Left renal pelvis (tissue), 4 donors: ENCODE measurements around the gene ATP2C2. TPM values are rescaled to one million over a fixed set of nuclear protein-coding genes. Genes with fewer than 3 reads are reported as not detected.
"Not testable (repeated sequence)": the region's sequence is repeated elsewhere in the genome, so short reads cannot be mapped to it uniquely, and the experiment has no call there.

Experiments used
- DNase-seq, 4 donors: peaks; one replicate each; pipeline ENCODE4 v3.0.0-alpha.2; 2013; ENCODE audit warnings: low read depth in 4 of 4, low spot score in 3 of 4
- polyA plus RNA-seq, 4 donors: library from polyadenylated mRNA; unstranded; fragments of 120-200 nt; gene quantifications; one replicate each; pipeline ENCODE4 v1.2.1, GENCODE V29; 2013; ENCODE audit not compliant: insufficient read length in 4 of 4

The ATP2C2 gene
- polyA plus RNA-seq, 4 donors = 0.27 to 2.1 (median 1.0) TPM

DNA sequence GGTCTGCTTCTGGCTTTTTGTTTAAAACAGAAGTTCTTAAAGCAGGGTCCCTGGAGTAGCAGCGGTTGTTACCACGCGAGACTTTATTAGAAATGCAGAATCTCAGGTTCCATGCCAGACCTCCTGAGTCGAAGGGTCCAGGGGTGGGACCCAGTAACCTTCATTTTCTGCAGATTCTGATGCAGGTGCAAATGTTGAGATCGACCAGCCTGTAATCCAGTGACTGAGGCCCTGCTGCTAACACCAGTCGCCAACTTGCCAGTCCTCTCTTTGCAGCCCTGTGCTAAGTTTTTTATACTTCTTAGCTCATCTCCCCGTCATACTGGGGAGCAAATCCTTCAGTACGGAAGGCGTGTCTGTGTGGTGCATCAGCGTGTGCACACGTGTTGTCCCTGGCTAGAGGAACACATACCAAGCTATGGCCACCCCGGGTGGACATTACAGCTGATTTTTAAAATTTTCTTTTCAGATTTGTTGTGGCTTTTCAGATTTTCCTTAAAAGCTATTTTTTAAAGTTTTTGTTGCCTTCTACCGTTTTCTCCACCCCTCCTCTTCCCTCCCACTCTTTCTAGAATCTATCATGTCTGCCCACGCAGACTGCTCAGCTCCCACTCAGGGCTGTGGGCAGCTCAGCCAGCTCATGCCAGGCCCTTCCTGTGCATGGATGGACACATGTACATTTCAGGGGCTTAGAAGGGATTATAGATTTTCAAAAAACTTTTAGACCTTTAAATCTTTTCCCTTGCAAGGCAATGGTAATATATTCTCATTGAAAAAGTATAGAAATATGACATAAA, 78.5 kb downstream of the ATP2C2 start:
- DNase-seq = no peak

GRCh38 chr16:84448444-84448843, 80.1 kb downstream of the ATP2C2 start:
- DNase-seq = no peak

- no peak for DNase-seq
These were observed 81.1 kb downstream of the ATP2C2 start for GRCh38 chr16:84449156-84450140.

DNA sequence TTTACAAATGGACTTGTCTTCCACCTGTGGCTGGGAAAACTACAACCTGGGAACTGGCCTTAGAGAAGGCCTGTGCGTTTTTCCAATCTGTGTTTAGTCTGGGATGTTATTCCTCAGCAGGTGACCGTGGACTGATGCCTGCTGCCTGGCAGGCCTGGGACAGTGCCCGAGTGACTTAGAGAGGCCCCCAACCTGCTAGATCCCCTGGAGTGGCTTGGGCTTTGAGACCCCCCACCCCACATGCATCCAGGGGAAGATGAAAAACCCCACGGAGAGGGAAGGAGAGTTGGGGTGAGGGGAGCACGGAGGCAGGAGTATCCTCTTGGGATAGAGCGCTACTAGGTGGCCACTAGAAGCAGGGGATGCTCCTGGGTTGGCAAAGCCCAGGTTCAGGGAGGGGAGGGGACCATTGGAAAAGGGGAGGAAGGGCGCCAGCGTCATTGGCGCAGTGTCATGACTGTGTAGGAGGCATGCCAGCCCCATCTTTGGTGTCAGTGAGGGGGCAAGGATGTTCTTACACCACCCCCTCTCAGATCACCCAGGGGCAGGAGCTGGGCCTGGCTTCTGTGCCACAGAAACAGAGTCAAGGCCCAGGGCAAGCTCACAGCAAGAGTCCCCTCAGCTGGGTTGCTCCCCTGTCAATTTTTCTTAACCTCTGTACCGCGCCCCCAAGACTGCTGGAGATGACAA, 82.0 kb downstream of the ATP2C2 start:
- no peak for DNase-seq

GRCh38 chr16:84451010-84451676, 82.8 kb downstream of the ATP2C2 start:
- not testable (repeated sequence) for DNase-seq

GRCh38 chr16:84451781-84452180, 83.4 kb downstream of the ATP2C2 start:
- DNase-seq = no peak

DNA sequence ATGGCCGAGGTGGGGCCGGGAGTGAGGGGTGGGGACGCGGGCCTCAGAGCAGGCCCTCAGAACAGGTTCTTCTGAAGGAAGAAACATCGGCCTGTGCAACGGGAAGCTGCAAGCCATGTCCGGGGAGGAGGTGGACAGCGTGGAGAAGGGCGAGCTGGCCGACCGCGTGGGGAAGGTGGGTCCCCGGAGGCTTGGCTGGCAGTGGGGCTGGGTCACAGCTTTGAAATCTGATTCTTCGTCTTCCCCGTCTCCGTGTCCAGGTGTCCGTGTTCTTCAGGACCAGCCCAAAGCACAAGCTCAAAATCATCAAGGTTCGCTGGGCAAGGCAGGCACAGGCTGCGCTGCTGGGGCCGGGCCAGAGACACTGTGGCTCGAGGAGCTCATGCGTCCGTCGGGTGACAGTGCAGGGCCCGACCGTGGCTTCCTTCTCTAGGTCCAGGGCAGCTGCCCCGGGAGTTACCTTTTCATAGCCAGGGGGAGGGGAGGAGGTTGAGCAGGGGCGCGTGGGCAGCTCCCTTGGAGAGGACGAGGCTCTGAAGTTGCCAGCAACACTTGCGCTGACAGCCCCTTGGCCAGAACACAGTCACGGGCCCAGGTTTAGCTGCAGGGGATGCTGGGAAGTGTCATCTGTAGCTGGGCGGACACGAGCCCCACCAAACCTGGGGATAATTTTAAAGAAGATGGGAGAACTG, 84.9 kb downstream of the ATP2C2 start:
- DNase-seq = no peak

DNA sequence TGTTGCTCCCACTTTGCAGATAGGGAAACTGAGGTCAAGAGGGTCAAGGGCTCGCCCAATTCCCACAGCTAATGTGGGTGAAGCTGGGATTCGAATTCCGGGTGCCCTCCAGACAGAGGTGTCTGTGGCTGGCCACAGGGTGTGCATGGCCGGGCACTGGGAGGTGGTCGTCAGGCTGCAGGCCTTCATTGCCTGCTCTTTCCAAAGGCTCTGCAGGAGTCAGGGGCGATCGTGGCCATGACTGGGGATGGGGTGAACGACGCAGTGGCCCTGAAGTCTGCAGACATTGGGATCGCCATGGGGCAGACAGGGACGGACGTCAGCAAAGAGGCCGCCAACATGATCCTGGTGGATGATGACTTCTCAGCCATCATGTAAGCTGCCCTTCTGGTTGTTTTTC, 86.3 kb downstream of the ATP2C2 start:
- no peak for DNase-seq

GRCh38 chr16:84455031-84455430, 86.7 kb downstream of the ATP2C2 start:
- no peak for DNase-seq

DNA sequence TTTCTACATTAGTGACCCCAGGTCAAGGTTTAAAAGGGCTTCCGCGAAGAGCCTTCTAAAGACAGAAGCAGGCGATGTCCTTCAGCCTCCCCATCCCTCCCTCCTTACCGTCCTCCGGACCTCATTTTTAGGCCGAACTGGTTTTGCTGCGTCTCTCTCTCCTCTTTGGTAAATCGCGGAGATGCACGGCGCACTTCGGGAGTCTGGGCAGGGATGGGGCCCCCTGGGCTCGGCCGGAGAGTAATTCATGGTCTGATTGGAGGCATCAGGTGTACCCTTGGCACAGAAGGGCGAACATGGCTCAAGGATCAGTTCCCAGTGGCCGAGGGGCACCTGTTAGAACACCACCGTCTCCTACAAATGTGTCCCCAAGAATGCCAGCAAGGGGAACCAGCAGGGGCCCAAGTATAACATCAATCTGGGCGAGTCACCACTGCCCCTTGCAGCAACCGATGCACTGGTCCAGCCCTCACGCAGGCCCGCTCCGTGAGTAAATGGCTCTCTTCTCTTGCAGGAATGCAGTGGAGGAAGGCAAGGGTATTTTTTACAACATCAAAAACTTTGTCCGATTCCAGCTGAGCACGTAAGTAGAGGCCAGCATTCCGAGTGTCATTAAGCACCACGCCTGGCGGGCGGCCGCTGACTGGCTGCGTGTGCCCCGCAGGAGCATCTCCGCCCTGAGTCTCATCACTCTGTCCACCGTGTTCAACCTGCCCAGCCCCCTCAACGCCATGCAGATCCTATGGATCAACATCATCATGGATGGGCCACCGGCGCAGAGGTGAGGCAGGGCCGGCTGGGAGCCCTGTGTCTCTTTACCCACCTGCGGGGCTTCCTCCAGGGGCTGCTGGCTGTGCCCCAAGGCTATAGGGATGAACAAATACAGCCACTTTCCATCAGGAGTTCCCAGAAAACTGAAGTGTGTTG, 90.5 kb downstream of the ATP2C2 start:
- no peak for DNase-seq

GRCh38 chr16:84459533-84459894, 91.2 kb downstream of the ATP2C2 start:
- DNase-seq = no peak

- no peak for DNase-seq
These were observed 91.6 kb downstream of the ATP2C2 start for GRCh38 chr16:84459941-84460405.

DNA sequence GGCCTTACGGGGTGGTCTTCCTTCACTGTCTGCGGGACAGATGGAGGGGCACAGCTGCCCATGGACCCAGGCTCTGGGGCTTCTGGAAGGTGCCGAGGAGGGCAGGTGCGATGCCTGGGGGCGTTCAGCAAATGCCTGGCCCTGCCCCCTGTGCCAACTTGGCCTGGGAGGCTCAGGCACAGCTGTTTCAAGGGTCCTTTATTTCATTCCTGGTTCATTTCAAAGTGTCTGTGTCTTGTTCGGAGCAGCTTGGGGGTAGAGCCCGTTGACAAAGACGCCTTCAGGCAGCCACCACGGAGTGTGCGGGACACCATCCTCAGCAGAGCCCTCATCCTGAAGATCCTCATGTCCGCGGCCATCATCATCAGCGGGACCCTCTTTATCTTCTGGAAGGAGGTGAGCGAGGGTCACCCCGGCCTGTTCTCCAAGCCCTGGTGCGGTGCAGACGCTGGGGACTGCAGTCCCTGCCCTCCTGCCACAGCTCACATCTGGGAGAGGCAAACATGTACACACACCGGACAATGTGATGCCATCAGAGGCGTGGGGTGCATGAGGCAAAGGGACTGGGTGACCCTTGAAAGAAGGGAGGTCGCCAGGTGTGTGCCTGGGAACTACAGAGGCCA, 92.2 kb downstream of the ATP2C2 start:
- no peak for DNase-seq

- no peak for DNase-seq
These were observed 92.7 kb downstream of the ATP2C2 start for GRCh38 chr16:84461029-84461412.

- no peak for DNase-seq
These were observed 93.3 kb downstream of the ATP2C2 start for GRCh38 chr16:84461413-84462295.

GRCh38 chr16:84462296-84463210, 94.2 kb downstream of the ATP2C2 start:
- DNase-seq = no peak
